DND-41 (cell line): Measurements from ENCODE around the gene RNF43.

Experiments
- ATAC-seq: fragments of 200-7000 bp; cut with Tn5 transposase; 3 replicates; pipeline ENCODE4 v1.9.1; 2021; ENCODE audit warnings: low read depth; ENCODE audit not compliant: insufficient read depth
- DNase-seq: peaks from one replicate; pipeline ENCODE4 v3.0.0-alpha.2; 2020
- H2AFZ ChIP-seq: 2 replicates; pipeline ENCODE4 v1.6.0; 2012; ENCODE audit warnings: low read depth, low read length
- H3K27ac ChIP-seq: 2 replicates; pipeline ENCODE4 v1.5.1; 2012; ENCODE audit warnings: low read length, inconsistent platforms
- H3K27me3 ChIP-seq: fragments of 200-600 bp; sonication (generic); 2 replicates; pipeline ENCODE4 v1.6.0; 2012; ENCODE audit warnings: low read length, mild to moderate bottlenecking, inconsistent platforms; ENCODE audit not compliant: insufficient read depth, poor library complexity
- H3K36me3 ChIP-seq: 2 replicates; pipeline ENCODE4 v1.5.1; 2012; ENCODE audit warnings: low read length, inconsistent platforms; ENCODE audit not compliant: insufficient read depth
- H3K4me1 ChIP-seq: 2 replicates; pipeline ENCODE4 v1.5.1; 2012; ENCODE audit warnings: mild to moderate bottlenecking, low read length; ENCODE audit not compliant: insufficient read depth
- H3K4me2 ChIP-seq: 2 replicates; pipeline ENCODE4 v1.6.0; 2012; ENCODE audit warnings: mild to moderate bottlenecking, moderate library complexity, low read length, inconsistent platforms; ENCODE audit not compliant: insufficient read depth
- H3K4me3 ChIP-seq, 2 experiments: fragments of 200-600 bp in 1 of 2; shearing (Covaris generic) in 1 of 2; 2 replicates each; pipeline ENCODE4 v1.5.1; 2012 to 2016; ENCODE audit warnings: inconsistent platforms in 2 of 2, low read length in 2 of 2, mild to moderate bottlenecking in 2 of 2, low read depth in 1 of 2, moderate library complexity in 1 of 2
- H3K79me2 ChIP-seq: 2 replicates; pipeline ENCODE4 v1.6.0; 2012; ENCODE audit warnings: low read length, inconsistent platforms; ENCODE audit not compliant: insufficient read depth
- H3K9ac ChIP-seq: 2 replicates; pipeline ENCODE4 v1.6.0; 2012; ENCODE audit warnings: low read depth, mild to moderate bottlenecking, inconsistent platforms, low read length, moderate library complexity
- H3K9me3 ChIP-seq: 2 replicates; pipeline ENCODE4 v1.5.1; 2012; ENCODE audit warnings: low read length, moderate library complexity, mild to moderate bottlenecking, inconsistent platforms; ENCODE audit not compliant: insufficient read depth, severe bottlenecking
- H4K20me1 ChIP-seq: 2 replicates; pipeline ENCODE4 v1.6.0; 2012; ENCODE audit warnings: low read length; ENCODE audit not compliant: insufficient read depth
- CTCF ChIP-seq: IDR thresholded peaks from 2 replicates; pipeline ENCODE4 v1.5.1; 2012; ENCODE audit warnings: borderline replicate concordance, low read length, moderate library complexity, mild to moderate bottlenecking; ENCODE audit not compliant: poor library complexity, severe bottlenecking; ENCODE audit errors: extremely low read depth
- EZH2 ChIP-seq: IDR thresholded peaks from 3 replicates; pipeline ENCODE4 v1.6.1; 2012; ENCODE audit warnings: borderline replicate concordance, low read depth, mild to moderate bottlenecking, moderate library complexity, low read length, inconsistent platforms; ENCODE audit not compliant: severe bottlenecking

Gene RNF43

GRCh38 chr17:58373003-58373402 lies 44.3 kb downstream of the RNF43 start:
- TF ChIP-seq EZH2: no peak
- TF ChIP-seq CTCF: no peak
- no peaks in the 10 kb centered on the region for H3K9me3 ChIP-seq
- H3K4me3 ChIP-seq: no peak overlapping the region
- peaks cover 1% of the 10 kb centered on the region; the same call in 1 of the 2 replicates for H3K4me1 ChIP-seq
- no peak overlapping the region for H2AFZ ChIP-seq
- DNase-seq: no peak
- no peak overlapping the region for H3K4me2 ChIP-seq
- no peak overlapping the region for H3K27ac ChIP-seq
- no peaks in the 10 kb centered on the region for H3K36me3 ChIP-seq
- 0 out of 3 replicates have a peak, but pooled peaks have one; percentile 19 for ATAC-seq
- H3K79me2 ChIP-seq: no peaks in the 10 kb centered on the region
- no peaks in the 10 kb centered on the region for H4K20me1 ChIP-seq
- no peak overlapping the region for H3K9ac ChIP-seq
- no peaks in the 10 kb centered on the region for H3K27me3 ChIP-seq

DNA sequence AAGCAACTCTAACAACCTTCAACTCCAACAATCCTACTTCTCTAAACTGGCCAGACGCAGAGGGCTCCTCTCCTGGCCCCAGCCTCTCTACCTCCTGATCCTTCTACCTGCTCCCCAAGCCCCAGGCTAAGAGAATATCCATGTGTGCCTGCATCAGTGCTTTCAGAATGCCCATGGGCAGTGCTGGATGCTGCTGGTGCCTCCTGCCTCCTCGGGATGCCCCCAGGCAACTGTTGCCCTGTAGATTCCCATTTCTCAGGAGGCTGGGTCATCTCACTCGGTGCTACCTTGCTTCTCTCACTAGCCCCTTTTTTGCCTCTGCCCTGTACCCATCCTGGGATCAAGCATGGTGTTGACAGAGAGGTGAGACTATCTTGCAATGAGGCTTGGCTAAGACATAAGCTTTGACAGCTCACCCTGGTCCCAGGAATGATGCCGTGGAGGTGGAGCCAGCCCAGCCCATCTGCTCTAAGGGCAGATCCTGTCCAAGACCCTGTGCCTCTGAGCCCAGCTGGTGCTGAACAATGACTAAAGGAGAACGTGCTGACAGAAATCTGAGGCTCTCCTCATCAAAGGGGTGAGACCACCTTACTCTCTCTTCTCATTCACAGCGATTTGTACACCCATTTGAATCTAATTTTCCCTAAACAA lies 45.9 kb downstream of the RNF43 start:
- no peak overlapping the region for H3K9ac ChIP-seq
- no peak for ATAC-seq

GRCh38 chr17:58370716-58371115 lies 46.6 kb downstream of the RNF43 start:
- DNase-seq: no peak
- Histone ChIP-seq H3K27ac (no peak overlapping the region), H2AFZ (no peak overlapping the region), H3K4me3 (no peak overlapping the region), H3K4me2 (no peak overlapping the region), H3K27me3 (no peaks in the 10 kb centered on the region), H3K36me3 (no peaks in the 10 kb centered on the region), H3K9ac (no peak overlapping the region), H3K79me2 (no peaks in the 10 kb centered on the region), H3K4me1 (no peaks in the 10 kb centered on the region), H3K9me3 (no peaks in the 10 kb centered on the region), H4K20me1 (no peaks in the 10 kb centered on the region)
- TF ChIP-seq CTCF (no peak), EZH2 (no peak)
- ATAC-seq: no peak

More for the DNA sequence above, 45.9 kb downstream of the RNF43 start:
- H3K27me3 ChIP-seq: no peaks in the 10 kb centered on the region
- no peak overlapping the region for H3K4me3 ChIP-seq
- H3K79me2 ChIP-seq: no peaks in the 10 kb centered on the region
- H3K36me3 ChIP-seq: no peaks in the 10 kb centered on the region
- no peak overlapping the region for H2AFZ ChIP-seq
- no peak overlapping the region for H3K27ac ChIP-seq
- TF ChIP-seq EZH2: no peak
- no peak for TF ChIP-seq CTCF
- H4K20me1 ChIP-seq: no peaks in the 10 kb centered on the region
- H3K4me2 ChIP-seq: no peak overlapping the region
- no peaks in the 10 kb centered on the region for H3K9me3 ChIP-seq
- no peak for DNase-seq
- no peaks in the 10 kb centered on the region for H3K4me1 ChIP-seq

DNA sequence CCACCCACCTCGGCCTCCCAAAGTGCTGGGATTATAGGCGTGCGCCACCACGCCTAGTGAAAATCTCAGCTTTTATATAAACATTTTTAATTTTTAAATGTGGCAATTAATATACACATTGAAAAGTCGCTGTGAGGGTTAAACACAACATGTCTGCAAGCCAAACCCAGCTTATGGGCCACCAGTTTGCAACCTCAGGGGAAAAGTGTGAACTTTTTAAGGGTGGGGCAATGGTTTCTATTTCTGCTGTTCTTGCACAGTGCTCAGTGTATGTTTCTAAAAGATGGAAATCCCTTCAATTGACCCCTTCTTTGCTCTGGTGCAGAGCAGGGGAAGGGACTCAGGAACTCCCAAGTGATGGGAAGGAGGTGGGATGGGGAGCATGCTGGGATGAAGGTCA lies 47.0 kb downstream of the RNF43 start:
- H3K9ac ChIP-seq: no peak overlapping the region
- H3K4me3 ChIP-seq: no peak overlapping the region
- no peak overlapping the region for H2AFZ ChIP-seq
- no peaks in the 10 kb centered on the region for H3K36me3 ChIP-seq
- no peaks in the 10 kb centered on the region for H3K79me2 ChIP-seq
- no peak for TF ChIP-seq CTCF
- TF ChIP-seq EZH2: no peak
- no peaks in the 10 kb centered on the region for H4K20me1 ChIP-seq
- H3K9me3 ChIP-seq: no peaks in the 10 kb centered on the region
- DNase-seq: no peak
- no peak for ATAC-seq
- no peaks in the 10 kb centered on the region for H3K4me1 ChIP-seq
- no peak overlapping the region for H3K27ac ChIP-seq
- no peak overlapping the region for H3K4me2 ChIP-seq
- H3K27me3 ChIP-seq: no peaks in the 10 kb centered on the region
